Measurements from ENCODE around the gene CALY.

CALY gene

DNA sequence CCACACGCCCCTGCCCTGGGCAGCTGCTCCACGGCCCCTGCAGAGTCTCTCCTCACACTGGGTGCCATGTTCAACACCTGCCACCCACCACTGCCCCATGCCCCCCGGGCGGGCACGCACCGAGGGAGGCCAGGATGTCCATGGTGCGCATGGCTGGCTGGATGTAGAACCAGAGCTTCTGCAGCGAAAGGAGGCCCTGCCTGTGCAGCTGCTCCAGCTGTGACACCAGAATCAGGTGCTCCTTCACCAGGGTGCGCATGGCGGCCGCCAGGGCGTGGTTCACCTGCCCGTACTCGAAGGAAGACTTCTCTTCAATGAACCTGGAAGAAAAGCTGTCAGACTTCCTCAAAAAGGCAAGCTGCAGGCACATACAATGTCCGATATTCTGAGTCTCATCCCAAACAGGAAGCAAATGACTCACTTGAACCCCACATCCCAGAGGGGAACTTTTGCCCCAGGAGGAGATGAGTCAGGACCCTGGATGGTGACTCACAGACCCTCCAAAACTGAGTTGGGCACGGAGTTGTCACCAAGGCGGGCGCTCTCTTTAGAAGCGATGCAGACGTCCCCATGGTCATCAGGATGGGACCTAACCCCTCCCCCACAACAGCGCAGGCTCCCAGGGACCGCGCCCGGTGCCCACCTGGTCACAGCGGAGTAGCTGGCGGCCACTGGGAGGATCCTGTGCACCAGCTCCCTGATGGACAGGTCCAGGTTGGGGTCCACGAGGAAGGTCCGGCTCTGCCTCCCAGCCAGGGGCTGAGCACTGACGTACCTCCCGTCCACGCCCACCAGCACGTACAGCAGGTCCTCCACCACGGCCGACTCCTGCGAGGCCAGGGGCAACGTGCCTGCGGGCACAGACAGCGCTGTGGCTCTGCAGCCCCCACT, 43.5 kb downstream of the CALY start:
- no peak for DNase-seq (ENCODE audit: low read depth in 2 of 2, low spot score in 1 of 2)

DNA sequence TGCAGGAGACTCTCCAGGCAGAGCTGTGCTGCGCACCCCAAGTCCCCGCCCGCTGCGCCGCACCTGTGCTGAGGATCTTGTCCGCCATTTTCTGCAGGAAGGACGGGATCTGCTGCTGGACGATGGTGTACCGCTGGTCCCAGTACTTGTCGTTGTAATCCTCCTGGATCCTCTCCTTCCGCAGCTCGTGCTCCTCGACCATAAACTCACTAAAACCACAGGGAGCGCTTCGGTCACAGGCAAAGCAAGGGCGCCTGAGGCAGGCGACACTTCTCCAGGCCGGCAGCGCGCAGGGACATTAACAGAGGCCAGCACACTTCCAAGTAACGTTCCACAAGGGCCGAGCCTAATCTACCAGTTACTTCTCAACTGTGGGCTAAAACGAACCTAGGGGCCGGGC, 46.9 kb downstream of the CALY start:
- no peak for DNase-seq (ENCODE audit: low read depth in 2 of 2, low spot score in 1 of 2)

DNA sequence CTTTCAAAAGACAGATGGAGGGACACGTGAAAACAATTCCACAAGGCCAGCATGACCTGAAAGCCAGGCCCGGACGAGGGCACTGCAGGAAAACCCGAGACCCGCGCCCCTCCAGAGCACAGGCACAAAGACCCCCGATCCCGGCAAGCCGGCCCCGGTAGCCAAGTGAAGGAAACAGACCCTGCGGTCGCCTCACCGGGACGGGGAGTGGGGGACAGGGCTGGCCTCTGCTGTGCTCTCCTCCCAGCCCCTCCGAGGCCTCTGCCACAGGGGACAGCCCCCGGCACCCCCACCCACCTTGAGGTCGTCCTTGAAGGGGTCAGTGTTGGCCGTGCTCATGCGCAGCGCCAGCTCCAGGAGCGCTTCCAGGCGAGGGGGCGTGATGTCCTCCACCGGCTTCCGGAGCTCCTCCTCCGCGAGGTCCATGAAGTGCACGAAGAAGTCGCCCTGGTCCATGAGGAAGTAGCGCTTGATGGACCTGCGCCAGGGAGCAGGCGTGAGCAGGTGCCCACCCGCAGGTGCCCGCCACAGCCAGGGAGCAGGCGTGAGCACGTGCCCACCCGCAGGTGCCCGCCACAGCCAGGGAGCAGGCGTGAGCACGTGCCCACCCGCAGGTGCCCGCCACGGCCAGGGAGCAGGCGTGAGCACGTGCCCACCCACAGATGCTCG, 48.7 kb downstream of the CALY start:
- DNase-seq (ENCODE audit: low read depth in 2 of 2, low spot score in 1 of 2): no peak

DNA sequence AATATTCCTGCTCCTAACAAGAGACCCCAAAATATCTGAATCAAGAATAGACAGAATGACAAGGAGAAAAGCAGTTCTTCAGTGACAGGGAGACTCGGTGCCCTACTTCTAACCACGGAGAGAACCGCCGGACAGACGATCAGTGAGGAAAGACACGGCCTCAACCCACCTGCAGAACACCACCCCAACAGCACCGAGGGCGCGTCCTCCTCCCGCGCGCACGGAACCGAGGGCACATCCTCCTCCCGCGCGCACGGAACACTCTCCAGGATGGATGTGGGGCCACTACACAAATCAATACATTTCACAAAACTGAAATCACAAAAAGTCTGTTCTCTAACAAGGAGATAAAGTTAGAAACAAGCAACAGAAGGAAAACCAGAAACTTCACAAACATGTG, 50.3 kb downstream of the CALY start:
- no peak for DNase-seq (ENCODE audit: low read depth in 2 of 2, low spot score in 1 of 2)

DNA sequence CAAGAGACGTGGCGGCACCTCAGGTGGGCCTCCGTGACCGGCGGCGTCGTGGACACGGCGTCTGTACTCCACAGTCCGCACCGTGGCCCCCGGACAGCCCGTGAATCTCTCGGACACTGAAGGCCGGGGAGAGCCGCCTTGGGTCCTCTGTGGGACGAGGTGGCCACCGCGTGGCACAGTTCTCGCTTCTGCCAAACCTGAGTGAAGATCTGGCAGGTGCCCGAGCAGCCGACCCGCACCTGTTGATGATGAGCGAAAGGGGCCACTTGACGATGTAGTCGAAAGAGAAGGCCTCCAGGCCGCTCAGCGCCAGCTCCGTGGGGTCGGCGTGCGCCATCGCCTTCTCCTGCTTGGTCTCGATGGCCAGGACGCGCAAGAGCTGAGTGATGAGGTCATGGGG, 51.5 kb downstream of the CALY start:
- DNase-seq (ENCODE audit: low read depth in 2 of 2, low spot score in 1 of 2): no peak

DNA sequence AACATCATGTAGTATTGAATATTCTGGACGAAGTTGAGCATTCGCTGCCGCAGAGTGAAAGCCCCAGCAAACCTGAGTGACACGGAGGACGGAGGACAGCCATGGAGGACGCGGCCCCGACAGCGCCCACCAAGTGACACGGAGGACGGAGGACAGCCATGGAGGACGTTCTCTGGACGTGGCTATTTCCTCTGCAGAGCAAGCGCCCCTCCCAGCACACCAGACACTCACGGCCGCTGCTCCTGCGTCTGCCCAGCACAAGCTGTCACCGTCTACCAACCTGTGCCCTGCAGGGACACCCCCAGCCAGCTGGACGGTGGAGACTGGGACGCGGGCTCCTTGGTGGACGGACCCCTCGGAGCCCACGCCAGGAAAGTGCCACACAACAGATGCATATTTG, 52.8 kb downstream of the CALY start:
- no peak for DNase-seq (ENCODE audit: low read depth in 2 of 2, low spot score in 1 of 2)

DNA sequence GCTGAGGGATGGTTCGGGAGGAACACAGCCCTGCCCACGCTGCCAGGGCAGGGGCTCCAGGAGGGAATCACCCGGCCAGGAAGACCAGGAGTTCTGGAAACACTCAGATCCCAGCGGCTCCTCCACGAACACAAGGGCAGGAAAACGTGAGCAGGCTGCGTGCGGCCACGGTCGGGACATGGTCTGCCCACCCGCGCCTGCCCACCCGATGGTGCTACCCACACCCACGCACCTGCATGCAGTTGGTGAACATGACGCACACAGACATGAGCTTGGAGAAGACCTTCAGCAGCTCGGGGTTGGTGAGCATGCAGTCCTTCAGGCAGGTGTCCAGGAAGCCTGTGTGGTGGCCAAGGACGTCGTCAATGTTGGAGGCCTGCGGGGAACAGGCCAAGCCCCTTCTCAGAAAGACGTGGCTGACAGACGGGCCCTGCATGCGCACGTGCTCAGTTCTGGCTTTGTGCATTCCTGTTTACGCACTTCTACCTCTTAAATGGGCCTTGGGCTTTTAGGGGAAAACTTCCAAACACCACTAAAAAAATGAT, 53.8 kb downstream of the CALY start:
- DNase-seq (ENCODE audit: low read depth in 2 of 2, low spot score in 1 of 2): no peak

DNA sequence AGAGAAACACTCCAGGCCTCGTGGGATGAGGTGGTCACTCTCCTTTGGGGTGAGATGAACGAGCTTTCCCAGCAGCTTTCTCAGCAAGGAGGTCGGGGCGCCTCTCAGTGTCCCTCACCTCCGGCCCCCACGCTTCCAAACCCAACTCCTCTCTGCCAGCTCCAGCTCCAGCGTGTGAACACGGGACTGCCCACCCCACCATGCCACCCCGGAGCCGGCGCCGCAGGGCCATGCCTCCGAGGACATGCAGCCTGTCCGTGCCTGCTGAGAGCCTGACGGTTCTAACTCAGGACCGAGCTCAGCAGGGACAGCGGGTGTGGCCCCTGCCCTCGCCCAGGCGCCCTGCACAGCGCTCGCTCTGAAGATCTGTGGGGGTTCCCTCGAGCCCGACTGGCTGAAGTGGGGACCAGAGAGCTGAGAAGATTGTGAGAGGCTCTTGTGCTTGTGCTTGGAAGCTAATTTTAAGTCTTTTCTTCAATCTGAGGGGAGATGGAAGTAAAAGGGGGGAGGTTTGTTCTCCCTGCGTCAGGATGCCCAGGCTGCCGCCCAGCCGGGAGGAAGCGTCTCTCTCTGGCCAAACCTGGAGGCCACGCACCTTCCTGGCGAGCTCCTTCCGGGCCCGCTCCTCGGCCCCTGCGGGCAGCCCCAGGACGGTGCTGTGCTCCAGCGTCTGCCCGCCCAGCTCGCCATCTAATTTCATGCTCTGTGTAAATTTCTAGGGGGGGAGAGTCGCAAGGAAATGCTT, 54.9 kb downstream of the CALY start:
- no peak for DNase-seq (ENCODE audit: low read depth in 2 of 2, low spot score in 1 of 2)

DNA sequence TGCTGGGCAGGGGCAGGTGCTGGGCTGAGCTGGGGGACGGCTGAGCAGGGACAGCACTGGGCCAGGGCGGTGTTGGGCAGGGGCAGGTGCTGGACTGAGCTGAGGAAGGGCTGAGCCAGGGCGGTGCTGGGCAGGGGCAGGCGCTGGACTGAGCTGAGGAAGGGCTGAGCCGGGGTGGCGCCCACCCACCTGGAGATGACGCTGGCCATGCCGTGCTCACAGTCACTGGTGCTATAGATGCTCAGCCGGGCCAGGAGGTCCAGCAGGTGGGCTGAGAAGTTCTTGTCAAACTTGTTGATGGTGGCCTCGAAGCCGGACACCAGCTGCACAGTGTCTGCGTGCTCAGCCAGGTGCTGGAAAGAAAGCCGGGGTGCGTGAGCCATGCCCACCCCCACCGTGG, 55.6 kb downstream of the CALY start:
- no peak for DNase-seq (ENCODE audit: low read depth in 2 of 2, low spot score in 1 of 2)

DNA sequence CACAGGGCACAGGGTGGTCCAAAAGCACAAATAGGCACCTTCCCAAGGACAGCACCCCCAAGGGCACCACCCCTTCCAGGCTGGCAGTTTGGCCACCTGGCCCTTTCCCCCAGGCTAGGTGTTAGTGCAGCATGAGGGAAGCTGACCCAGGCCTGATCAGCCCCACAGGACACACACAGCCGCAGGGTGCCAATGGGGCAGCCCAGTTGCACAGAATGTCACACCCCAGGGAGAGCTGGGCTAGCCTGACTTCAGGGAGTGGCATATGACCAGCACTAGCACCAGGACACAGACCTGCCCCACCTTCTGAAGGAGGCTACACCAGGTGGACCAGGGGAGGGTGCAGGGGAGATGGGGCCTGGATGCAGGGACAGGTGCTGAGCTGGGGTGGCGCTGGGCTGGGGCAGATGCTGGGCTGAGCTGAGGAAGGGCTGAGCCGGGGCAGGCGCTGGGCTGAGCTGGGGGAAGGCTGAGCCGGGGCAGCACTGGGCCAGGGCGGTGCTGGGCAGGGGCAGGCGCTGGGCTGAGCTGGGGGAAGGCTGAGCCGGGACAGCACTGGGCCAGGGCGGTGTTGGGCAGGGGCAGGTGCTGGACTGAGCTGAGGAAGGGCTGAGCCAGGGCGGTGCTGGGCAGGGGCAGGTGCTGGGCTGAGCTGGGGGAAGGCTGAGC, 56.2 kb downstream of the CALY start:
- DNase-seq (ENCODE audit: low read depth in 2 of 2, low spot score in 1 of 2): no peak

DNA sequence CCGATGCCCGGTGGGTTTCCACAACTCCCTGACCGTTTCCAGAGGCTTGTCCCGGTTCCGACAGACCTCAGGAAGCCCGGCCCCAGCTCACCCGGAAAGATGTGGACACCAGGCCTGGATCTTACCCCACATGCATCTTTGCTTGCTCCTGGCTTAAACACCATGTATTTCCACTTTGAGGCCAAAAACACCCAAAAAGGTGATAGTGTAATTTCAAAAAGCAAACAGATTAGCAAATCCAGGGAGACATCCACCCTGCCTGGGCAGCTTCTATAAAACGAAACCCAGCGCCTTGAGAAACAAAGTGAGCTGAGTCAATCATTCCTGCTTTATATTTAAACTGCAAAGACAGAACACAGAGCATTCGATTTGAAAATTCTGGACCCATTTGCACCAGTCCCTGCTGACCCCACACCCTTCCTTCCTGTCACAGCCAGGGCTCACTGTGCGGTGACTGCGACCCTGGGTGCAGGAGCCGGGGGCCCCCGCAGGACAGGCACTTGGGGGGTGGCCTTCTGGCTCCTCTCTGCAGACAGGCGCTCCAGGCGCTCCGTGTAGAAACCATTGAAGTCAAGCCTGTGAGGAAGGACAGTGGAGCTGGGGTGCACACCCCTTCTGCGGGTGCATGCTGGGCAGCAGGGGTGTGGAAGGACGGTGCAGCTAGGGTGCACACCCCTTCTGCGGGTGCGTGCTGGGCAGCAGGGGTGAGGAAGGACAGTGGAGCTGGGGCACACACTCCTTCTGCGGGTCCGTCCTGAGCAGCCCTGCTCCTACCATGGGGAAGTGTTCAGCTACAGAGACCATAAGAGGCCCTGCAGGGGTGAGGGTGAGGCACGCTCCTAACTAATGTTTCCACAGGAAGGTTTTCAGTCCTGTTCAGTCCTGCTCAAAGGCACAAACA, 57.1 kb downstream of the CALY start:
- no peak for DNase-seq (ENCODE audit: low read depth in 2 of 2, low spot score in 1 of 2)

DNA sequence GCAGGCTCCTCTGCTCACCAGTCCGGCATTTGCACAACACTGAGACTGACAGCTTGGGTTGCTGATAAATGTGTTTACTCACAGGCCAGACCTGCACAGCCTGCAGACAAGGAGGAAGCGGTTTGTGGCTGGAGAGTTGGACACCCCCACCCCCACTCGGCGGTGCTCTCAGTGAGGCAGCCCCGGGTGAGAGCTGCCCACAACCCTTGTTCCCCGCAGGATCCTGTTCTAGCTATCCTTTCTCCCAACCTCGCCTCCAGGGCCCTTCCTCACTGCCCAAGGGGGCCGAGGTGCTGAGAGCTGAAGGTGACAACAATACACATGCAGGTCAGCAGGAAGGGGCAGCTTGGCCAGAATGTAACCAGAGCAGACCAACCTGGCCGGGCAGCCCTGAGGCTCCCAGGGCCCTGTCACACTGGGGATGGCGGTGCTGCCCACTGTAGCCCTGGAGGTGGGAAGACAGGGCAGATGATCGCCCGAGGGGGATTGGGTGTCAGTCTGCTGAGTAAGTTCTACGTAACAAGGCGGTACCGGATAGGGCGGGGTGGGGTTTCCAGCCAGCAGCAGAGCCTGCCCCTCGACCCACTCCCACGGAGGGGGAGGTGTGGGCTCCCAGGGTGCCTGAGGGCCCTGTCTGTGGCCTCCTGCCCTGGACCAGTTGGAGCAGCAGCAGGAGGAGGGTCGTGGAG, 58.0 kb downstream of the CALY start:
- peak in 1 of 2 donors; percentile 48 for DNase-seq (ENCODE audit: low read depth in 2 of 2, low spot score in 1 of 2)

DNA sequence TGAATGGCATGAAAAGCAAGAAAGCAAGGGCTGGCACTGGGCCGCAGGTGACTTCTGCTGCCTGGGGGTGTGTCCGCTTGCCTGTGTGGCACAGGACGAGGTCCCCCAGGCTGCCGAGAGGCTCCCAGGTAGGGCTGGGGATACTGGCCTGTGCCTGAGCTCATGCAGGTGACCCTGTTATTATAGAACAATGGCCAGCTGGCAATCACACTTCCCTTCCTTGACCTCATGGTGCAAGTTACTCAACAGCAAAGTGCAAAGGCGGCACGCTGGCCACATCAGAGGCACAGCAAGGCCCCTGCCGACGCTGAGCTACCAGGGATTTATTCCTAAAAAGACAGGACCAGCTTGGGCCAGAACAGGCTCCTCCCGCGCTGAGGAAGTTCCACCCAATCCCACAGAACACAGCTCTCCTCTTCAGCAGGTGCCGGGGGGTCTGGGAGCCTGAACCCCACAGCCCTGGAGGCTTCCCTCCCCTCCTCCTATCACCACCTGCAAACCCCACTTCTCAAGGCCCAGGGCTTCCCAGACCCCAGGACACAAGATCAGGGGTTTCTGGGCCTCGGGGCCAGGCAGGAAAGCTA, 58.6 kb downstream of the CALY start:
- no peak for DNase-seq (ENCODE audit: low read depth in 2 of 2, low spot score in 1 of 2)

DNA sequence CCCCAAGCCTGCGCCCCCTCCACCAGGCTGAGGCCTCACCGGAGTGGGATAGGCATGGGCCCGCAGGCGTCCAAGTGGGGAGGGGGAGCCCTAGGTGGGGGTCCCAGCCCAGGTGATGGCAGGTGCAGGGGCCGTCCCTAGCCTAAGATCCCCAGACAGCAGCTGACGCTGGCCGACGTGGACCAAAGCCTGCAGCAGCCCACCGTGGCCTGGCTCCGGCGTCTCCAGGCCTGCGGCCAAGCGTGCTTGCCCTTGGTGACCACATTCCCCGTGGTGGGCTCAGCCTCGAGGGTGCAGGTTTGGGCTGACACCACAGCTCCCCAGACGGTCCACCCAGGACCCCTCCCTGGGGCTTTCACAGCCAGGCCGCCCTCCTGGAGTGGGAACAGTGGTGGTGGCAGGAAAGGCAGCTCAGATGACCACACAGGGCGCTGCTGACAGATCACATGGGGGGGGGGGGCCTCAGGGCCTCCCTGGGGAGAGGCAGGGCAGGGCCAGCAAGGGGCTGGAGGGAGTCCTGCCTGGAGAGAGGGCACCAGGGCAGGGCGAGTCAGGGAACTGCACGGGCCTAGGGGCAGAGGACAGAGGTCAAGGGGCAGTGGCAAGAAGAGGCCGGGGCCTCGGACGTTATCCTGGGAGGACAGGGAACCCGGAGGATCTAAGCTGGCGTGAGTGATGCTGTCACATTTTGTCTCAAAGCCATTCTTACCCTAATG, 59.3 kb downstream of the CALY start:
- DNase-seq (ENCODE audit: low read depth in 2 of 2, low spot score in 1 of 2): no peak

DNA sequence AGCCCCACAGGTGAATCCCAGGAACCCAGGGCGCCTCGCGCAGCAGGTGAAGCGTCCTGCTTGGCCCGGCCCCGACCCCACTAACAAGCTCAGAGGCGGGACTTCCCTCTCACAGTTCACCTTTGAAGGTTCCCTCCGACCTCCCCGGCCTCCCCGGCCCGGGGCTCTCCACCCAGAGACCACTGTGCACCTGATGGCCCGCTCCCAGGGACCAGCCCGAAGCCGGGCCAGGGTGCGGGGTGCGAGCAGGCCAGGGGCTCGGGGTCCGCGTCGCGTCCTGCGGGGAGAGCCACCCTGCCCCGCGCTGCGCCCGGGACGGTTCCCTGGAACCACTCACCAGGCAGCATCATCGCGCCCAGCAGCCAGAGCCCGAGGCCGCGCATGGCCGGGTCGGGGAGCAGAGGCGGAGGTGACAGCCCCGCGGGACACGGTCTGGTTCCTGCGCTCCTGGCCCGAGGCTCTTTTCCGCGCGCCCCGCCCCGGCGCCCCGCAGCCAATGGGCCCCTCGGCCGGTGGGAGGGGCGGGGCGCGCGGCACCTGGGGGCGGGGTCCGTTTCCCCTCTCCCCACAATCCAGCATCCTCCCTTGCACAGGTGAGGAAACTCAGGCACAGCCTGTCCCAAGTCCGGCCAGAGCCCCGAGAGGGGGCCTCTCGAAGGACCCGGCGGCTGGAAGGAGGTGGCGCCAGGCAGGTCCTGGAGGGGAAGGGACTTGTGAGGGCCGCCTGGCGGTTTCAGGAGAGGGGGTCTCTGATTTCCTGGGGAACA, 60.1 kb downstream of the CALY start, which contains the start of gene ADAM8:
Gene ADAM8 (minus strand): TSS at position 434 of the 767 bp plus-strand sequence. CDS start 51 bp downstream, at position 383.
- peak in 1 of 2 donors; percentile 46 for DNase-seq (ENCODE audit: low read depth in 2 of 2, low spot score in 1 of 2)

DNA sequence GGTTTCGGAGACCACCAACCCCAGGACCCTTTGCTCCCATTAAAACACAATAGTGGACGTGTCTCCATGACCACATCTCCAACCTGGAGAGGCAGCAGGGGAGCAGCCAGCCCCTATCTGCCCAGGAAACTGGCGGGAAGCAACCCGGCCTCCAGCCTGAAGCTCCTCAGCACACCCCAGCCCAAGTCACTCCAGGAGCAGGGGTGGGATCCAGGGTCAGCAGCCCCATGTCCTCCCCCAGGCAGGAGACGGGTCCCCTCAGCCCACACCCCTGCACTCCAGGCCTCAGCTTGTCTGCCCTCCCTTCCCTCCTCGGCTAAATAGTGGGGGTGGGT, 60.6 kb downstream of the CALY start:
- no peak for DNase-seq (ENCODE audit: low read depth in 2 of 2, low spot score in 1 of 2)

DNA sequence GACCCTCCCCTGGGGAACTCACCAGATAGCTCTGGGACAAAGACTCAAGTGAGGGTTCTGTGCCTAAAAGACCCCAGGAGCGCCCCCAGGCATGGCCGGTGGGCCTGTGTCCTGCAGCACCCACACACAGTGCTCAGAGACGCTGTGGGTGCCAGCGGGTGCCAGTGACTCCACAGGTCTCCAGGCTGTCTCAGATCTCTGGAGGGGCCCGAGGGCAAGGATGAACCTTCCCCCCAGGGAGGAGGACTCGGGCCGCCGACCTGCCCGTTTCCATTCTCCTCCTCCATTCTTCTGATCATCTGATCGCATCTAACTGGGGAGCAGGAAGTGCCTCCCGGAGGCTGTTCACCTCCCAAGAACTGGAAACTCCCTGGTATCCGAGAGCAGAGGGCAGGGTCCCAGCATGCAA, 61.0 kb downstream of the CALY start:
- DNase-seq (ENCODE audit: low read depth in 2 of 2, low spot score in 1 of 2): no peak

Data from stimulated activated CD8-positive, alpha-beta memory T cell treated with anti-CD3 and anti-CD28 coated beads, Interleukin-4, amount 100 ng/mL, for 1 hour (primary cell).